K562 treated with DMSO at 1 percent for 48 hours (cell line): Measurements from ENCODE around the gene NACC2. TPM values are rescaled to one million over a fixed set of nuclear protein-coding genes. Genes with fewer than 3 reads are reported as not detected.

Experiments used
- total RNA-seq: library from RNA; unstranded; fragments of 300-600 nt; gene quantifications from 2 replicates; pipeline ENCODE4 v1.2.3, GENCODE V29; 2022; ENCODE audit warnings: low replicate concordance; ENCODE audit errors: extremely low read depth

The NACC2 gene, protein sequence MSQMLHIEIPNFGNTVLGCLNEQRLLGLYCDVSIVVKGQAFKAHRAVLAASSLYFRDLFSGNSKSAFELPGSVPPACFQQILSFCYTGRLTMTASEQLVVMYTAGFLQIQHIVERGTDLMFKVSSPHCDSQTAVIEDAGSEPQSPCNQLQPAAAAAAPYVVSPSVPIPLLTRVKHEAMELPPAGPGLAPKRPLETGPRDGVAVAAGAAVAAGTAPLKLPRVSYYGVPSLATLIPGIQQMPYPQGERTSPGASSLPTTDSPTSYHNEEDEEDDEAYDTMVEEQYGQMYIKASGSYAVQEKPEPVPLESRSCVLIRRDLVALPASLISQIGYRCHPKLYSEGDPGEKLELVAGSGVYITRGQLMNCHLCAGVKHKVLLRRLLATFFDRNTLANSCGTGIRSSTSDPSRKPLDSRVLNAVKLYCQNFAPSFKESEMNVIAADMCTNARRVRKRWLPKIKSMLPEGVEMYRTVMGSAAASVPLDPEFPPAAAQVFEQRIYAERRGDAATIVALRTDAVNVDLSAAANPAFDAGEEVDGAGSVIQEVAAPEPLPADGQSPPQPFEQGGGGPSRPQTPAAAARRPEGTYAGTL
- not detected in 2 replicates for total RNA-seq

GRCh38 chr9:136095070-136096058 is at the start of gene NACC2:
TSS of gene NACC2 (minus strand) at chr9:136095289. CDS start at chr9:136050521, 44,768 bp downstream.

DNA sequence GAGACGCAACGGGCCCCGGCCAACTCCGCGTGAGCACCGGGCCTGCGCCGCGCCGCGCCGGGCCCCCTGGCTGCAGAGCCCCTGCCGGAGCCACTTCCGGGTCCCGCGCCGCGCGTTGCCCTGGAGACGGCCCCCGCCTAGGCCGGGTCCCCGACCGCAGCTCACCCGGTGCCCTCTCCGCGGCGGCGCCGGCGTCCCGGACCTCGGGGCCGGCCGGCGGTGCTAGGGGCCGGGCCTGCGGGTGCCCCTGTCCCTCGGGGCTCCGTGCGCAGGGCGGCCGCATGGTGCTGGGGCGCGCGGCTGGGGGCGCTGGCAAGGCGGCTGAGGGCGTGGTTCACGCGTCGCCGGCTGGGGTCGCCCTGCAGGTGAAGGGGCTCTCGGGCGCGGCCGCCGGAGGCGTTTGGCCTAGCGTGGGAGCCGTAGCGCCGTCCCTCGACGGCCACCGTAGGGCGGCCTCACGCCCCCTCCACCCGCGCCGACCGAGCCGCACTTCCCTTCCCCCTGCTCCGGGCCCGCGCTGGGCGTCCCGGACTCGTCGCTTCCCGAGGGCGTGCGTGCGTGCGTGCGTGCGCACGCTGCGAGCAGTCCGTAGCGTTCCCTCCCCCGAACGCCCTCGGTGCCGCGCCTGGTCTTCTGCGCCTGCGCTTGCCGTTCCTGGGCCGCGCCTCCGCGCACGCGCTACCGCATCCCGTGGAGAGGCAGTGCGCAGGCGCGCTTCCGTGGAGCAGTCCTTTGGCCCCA is 23.4 kb upstream of the NACC2 start, which contains the start of gene TMEM250:
Gene TMEM250 (minus strand): TSS at position 556 of the 741 bp plus-strand sequence. CDS start 1,975 bp downstream, outside the sequence.

DNA sequence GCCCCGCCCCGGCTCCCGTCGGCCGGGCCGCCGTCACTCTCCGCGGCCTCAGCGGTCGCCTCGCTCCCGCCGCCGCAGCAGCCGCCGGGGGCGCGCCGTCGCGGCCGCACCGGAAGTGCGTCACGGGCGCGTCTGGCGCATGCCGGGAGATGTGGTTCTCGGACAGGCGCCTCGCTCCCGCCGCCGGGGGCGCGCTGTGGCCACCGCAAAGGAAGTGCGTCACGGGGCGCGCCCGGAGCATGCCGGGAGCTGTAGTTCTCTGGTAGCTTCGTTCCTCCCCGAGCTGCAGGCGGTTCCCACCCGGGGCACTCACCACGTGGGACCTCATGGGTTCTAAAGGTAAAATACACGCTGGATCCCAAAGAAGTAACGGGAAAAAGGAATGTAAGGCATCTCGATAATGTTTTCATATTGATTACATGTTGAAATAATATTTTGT is 133.8 kb downstream of the NACC2 start, which contains the start of gene UBAC1:
Gene UBAC1 (minus strand): TSS at position 97 of the 439 bp plus-strand sequence. CDS start 211 bp downstream, outside the sequence.

Other genes with a start within 250 kb of the NACC2 start
- not detected in 2 replicates for gene CAMSAP1, start 187.7 kb downstream of the NACC2 start, total RNA-seq
- not detected in 2 replicates for gene UBAC1, start 133.9 kb downstream of the NACC2 start, total RNA-seq
- 280 TPM in 1 of 2 replicates, not detected in the other for gene TMEM250, start 23.6 kb upstream of the NACC2 start, total RNA-seq
- gene LHX3, start 109.8 kb upstream of the NACC2 start, total RNA-seq = not detected in 2 replicates
- not detected in 2 replicates for gene QSOX2, start 150.5 kb upstream of the NACC2 start, total RNA-seq
- not detected in 2 replicates for gene CCDC187, start 208.8 kb upstream of the NACC2 start, total RNA-seq
- not detected in 2 replicates for gene GPSM1, start 232.2 kb upstream of the NACC2 start, total RNA-seq